ENCODE results near the gene RTN4RL2. TPM values are rescaled to one million over a fixed set of nuclear protein-coding genes. Genes with fewer than 3 reads are reported as not detected.

RTN4RL2 gene
- total and polyA plus RNA-seq, 9 of the 15 experiments (the other 6 are each of a cell fraction or from before 2014, with no cell fraction given), result 0.06 to 1.9 (median 0.34) TPM; not detected in 4

- TF ChIP-seq NBN (IDR thresholded peaks at IDR 0.05; ENCODE audit: low read depth), result no peak; the same call in 1 of the 2 replicates
- 0 out of 2 replicates have a peak, but pooled peaks have one; percentile 34 for TF ChIP-seq NR1H2 (CRISPR knock-in tag; IDR thresholded peaks at IDR 0.05)
- TF ChIP-seq ZNF253 (CRISPR knock-in tag; conservative IDR thresholded peaks at IDR 0.05), result no peak
- TF ChIP-seq ZNF780A (CRISPR knock-in tag; IDR thresholded peaks at IDR 0.05), result no peak
- no peak for TF ChIP-seq CBFA2T2 (conservative IDR thresholded peaks at IDR 0.05)
- TF ChIP-seq NFATC3 (IDR thresholded peaks at IDR 0.05), result no peak
- no peak for TF ChIP-seq SREBF1 (IDR thresholded peaks at IDR 0.05; ENCODE audit: borderline replicate concordance, low read depth, low read length)
- TF ChIP-seq, protein P1, sequence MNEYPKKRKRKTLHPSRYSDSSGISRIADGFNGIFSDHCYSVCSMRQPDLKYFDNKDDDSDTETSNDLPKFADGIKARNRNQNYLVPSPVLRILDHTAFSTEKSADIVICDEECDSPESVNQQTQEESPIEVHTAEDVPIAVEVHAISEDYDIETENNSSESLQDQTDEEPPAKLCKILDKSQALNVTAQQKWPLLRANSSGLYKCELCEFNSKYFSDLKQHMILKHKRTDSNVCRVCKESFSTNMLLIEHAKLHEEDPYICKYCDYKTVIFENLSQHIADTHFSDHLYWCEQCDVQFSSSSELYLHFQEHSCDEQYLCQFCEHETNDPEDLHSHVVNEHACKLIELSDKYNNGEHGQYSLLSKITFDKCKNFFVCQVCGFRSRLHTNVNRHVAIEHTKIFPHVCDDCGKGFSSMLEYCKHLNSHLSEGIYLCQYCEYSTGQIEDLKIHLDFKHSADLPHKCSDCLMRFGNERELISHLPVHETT (CRISPR knock-in tag; conservative IDR thresholded peaks at IDR 0.05 in 1 of 2, IDR thresholded peaks at IDR 0.05 in 1 of 2), result no peak
- TF ChIP-seq SFPQ (IDR thresholded peaks at IDR 0.05; ENCODE audit: low read depth, low read length), result no peak
- TF ChIP-seq PYGO2 (tag; IDR thresholded peaks at IDR 0.05), result no peak
- no peak for TF ChIP-seq DPF2 (IDR thresholded peaks at IDR 0.05)
- TF ChIP-seq, protein P2, sequence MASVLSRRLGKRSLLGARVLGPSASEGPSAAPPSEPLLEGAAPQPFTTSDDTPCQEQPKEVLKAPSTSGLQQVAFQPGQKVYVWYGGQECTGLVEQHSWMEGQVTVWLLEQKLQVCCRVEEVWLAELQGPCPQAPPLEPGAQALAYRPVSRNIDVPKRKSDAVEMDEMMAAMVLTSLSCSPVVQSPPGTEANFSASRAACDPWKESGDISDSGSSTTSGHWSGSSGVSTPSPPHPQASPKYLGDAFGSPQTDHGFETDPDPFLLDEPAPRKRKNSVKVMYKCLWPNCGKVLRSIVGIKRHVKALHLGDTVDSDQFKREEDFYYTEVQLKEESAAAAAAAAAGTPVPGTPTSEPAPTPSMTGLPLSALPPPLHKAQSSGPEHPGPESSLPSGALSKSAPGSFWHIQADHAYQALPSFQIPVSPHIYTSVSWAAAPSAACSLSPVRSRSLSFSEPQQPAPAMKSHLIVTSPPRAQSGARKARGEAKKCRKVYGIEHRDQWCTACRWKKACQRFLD (CRISPR knock-in tag; IDR thresholded peaks at IDR 0.05), result no peak
- TF ChIP-seq SOX6 (IDR thresholded peaks at IDR 0.05), result no peak
- no peak for TF ChIP-seq FOXJ2 (tag; IDR thresholded peaks at IDR 0.05)
- TF ChIP-seq MYC (IDR thresholded peaks at IDR 0.05; ENCODE audit: low read depth, low read length), result 0 out of 2 replicates have a peak, but pooled peaks have one; percentile 16
- no peak for TF ChIP-seq MYC (CRISPR knock-in tag; IDR thresholded peaks at IDR 0.05; ENCODE audit: borderline replicate concordance, low read depth)
- no peak for TF ChIP-seq ZNF133 (CRISPR knock-in tag; IDR thresholded peaks at IDR 0.05)
- no peak for TF ChIP-seq DMBX1 (CRISPR knock-in tag; IDR thresholded peaks at IDR 0.05; ENCODE audit: borderline replicate concordance)
- TF ChIP-seq HNRNPK (IDR thresholded peaks at IDR 0.05; ENCODE audit: low read depth, low read length, poor library complexity, severe bottlenecking), result no peak
- peak in 1 of 2 experiments; percentile 44; a peak in 3 of 4 replicates for TF ChIP-seq MAZ (CRISPR knock-in tag; conservative IDR thresholded peaks at IDR 0.05 in 1 of 2, IDR thresholded peaks at IDR 0.05 in 1 of 2)
- no peak for TF ChIP-seq ETV6 (IDR thresholded peaks at IDR 0.05; ENCODE audit: borderline replicate concordance in 1 of 2, low read depth in 2 of 2, low read length in 1 of 2)
- TF ChIP-seq ETV6 (CRISPR knock-in tag; IDR thresholded peaks at IDR 0.05; ENCODE audit: borderline replicate concordance), result no peak
- no peak for TF ChIP-seq NFIX (CRISPR knock-in tag; IDR thresholded peaks at IDR 0.05; ENCODE audit: low read depth)
- TF ChIP-seq RBM39 (optimal IDR thresholded peaks at IDR 0.05; ENCODE audit: low read depth, low read length), result no peak
- TF ChIP-seq XRCC3 (IDR thresholded peaks at IDR 0.05), result no peak
Observed at GRCh38 chr11:57480409-57481137, 20.2 kb downstream of the RTN4RL2 start (continued).
